GM19193 (cell line): Measurements from ENCODE around the gene CD80.

Experiments used
- POLR2A ChIP-seq: IDR thresholded peaks from 4 replicates; pipeline ENCODE4 v1.6.1; 2011; ENCODE audit not compliant: insufficient read depth, insufficient read length; ENCODE audit errors: extremely low read depth

CD80 gene

DNA sequence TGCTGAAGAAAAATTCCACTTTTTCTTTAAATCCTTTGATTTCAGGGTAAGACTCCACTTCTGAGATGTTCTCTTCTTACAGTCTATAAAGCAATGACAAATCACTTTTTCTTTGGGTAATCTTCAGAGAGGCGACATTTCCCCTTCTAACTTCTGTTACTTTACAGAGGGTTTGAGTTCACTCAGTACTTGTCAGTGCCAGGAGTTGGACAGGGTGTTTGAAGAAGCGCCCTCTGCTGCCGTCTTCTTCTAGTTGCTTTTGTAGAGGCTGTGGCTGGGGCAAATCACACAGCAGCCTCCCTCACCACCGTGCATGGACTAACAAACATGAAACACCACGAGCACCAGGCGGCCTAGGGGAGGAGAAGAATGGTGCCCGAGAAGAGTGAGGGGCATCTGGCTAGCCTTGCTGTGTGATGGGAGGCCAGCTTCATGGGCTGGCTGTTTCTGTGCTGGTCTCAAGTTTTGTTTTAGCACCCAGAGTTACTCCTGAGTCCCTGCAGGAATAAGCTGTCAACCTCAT, at the start of gene CD80:
Gene CD80, minus strand, starts transcription at position 174 of the 523 bp plus-strand sequence. CDS start 1,886 bp downstream, outside the sequence.
- peak; percentile 58 for TF ChIP-seq POLR2A

- TF ChIP-seq POLR2A: no peak
Measured at GRCh38 chr3:119608405-119609000, 49.1 kb upstream of the CD80 start.

GRCh38 chr3:119604878-119605277, 45.5 kb upstream of the CD80 start:
- TF ChIP-seq POLR2A: no peak

DNA sequence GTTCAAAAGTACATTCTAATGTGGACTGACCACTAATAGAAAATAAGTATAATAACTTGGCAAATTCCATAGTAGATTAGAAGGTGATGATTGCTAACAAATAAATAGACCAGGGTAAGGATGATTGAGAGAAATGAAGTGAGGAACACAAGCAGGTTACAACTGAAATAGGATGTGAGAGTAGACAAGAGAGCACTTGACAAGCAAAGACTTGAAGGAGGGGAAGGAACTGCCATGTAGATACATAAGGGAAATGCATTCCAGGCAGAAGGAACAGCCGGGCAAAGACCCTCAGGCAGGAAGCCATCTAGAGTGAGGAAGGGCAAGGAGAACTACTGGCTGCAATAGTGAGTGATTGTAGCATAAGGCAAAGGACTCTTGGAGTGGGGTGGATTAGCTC, 43.3 kb upstream of the CD80 start:
- no peak for TF ChIP-seq POLR2A

- TF ChIP-seq POLR2A: peak; percentile 25
Measured at GRCh38 chr3:119601154-119601553, 41.7 kb upstream of the CD80 start.

DNA sequence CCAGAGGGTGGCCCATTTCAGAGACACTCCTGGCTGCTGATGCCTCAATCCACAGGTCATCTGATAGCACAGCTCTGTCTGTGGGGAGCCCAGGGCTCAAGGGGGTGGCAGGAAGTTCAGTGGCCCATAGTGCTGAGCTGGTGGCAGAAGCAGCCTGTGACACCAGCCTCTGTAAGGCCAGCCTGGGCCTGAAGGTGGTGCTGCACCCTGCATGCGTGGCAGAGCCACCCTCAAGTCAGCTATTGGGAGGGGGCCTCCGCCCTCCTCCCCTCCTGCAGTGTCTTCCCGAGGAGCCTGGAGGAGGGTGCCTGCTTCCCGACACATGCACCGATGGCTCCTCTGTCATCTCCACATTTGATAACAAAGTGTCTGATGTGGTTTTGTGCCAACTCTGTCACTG, 41.3 kb upstream of the CD80 start:
- TF ChIP-seq POLR2A: no peak

GRCh38 chr3:119599558-119600174, 40.3 kb upstream of the CD80 start:
- TF ChIP-seq POLR2A: no peak

- no peak for TF ChIP-seq POLR2A
Measured at GRCh38 chr3:119598410-119599098, 39.1 kb upstream of the CD80 start.

- peak; percentile 43 for TF ChIP-seq POLR2A
Measured at GRCh38 chr3:119597548-119598288, 38.3 kb upstream of the CD80 start, which contains the start of gene PLA1A. Gene PLA1A (plus strand): TSS chr3:119597885. CDS start chr3:119597914, 29 bp downstream.

DNA sequence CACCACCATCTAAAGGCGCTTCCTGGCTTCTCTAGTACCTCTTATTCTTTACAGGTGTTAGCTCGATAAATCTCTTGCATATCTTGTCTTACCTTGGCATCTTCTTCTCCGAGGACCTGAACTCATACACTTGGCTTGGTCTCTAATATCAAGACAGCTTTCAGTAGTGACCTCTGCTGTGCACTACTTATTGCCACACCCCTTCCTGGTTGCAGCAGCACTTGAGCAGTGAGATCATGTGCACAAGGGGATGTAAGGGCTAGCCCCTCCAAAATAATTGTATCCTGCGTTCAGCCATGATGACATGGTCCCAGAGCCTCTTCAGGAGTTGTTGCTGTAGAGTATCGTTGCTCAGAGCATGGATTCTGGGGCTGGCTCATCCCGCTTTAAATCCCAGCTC, 37.0 kb upstream of the CD80 start:
- TF ChIP-seq POLR2A: no peak

GRCh38 chr3:119595639-119596334, 36.4 kb upstream of the CD80 start:
- TF ChIP-seq POLR2A: peak; percentile 9

GRCh38 chr3:119594066-119594465, 34.7 kb upstream of the CD80 start:
- no peak for TF ChIP-seq POLR2A

GRCh38 chr3:119592861-119593260, 33.4 kb upstream of the CD80 start:
- TF ChIP-seq POLR2A: no peak

DNA sequence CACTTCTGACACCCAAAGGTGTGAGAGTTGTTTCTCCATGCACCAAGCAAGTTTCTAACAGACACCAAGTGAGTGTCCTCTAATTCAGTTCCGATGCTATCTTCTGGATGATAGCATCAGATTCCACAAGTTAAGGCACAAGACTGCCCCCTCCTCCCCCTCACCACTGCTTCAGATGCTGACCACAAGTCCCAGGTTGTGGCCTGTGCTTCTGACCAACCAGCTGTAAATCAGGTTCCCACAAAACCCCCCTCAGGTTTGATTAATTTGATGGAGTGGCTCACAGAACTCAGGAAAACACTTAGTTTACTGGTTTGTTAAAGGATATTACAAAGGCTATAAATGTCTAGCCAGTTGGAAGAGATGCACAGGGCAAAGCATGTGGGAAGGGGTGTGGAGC, 31.3 kb upstream of the CD80 start:
- TF ChIP-seq POLR2A: no peak
